Cardiac fibroblast (primary cell): Measurements from ENCODE around the gene NAXD.

Experiments used
- DNase-seq, 2 donors: peaks; one replicate each; pipeline versions ENCODE4 v3.0.0 to v3.0.0-alpha.2; 2010; ENCODE audit warnings: low read depth in 2 of 2
- H3K4me3 ChIP-seq, 2 donors: replicated peaks in 1 of 2; 1 replicate in 1 of 2; 2 replicates in 1 of 2; pipeline ENCODE4 v1.5.1; 2011; ENCODE audit warnings: low read depth in 2 of 2, low read length in 2 of 2, mild to moderate bottlenecking in 2 of 2, moderate library complexity in 1 of 2
- TF ChIP-seq, protein P1 (sequence below): IDR thresholded peaks from one replicate; pipeline ENCODE4 v1.5.1; 2011; ENCODE audit warnings: low read depth, mild to moderate bottlenecking, low read length, inconsistent platforms

Gene NAXD

DNA sequence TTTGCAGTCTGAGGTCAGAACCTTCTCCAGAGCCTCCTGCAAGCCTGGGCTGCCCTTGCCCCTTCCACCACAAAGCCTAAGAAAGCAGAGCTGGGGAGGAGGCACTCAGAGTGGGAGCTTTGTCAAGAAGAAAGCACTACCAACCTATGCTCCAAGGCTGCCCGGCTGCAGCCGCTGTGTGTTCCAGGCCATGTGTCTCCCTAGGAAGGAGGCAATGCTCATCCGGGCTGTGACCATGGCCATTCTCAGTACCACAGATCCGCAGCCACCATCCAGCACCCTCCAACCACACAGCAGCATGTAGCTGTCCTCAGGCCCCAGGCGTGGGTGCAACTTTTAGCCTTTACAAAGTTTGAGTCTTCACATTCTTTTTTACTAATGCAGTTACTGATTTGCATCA lies 68.6 kb downstream of the NAXD start:
- H3K4me3 ChIP-seq = no peak overlapping the region
- TF ChIP-seq, protein P1, sequence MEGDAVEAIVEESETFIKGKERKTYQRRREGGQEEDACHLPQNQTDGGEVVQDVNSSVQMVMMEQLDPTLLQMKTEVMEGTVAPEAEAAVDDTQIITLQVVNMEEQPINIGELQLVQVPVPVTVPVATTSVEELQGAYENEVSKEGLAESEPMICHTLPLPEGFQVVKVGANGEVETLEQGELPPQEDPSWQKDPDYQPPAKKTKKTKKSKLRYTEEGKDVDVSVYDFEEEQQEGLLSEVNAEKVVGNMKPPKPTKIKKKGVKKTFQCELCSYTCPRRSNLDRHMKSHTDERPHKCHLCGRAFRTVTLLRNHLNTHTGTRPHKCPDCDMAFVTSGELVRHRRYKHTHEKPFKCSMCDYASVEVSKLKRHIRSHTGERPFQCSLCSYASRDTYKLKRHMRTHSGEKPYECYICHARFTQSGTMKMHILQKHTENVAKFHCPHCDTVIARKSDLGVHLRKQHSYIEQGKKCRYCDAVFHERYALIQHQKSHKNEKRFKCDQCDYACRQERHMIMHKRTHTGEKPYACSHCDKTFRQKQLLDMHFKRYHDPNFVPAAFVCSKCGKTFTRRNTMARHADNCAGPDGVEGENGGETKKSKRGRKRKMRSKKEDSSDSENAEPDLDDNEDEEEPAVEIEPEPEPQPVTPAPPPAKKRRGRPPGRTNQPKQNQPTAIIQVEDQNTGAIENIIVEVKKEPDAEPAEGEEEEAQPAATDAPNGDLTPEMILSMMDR = no peak
- DNase-seq = no peak

DNA sequence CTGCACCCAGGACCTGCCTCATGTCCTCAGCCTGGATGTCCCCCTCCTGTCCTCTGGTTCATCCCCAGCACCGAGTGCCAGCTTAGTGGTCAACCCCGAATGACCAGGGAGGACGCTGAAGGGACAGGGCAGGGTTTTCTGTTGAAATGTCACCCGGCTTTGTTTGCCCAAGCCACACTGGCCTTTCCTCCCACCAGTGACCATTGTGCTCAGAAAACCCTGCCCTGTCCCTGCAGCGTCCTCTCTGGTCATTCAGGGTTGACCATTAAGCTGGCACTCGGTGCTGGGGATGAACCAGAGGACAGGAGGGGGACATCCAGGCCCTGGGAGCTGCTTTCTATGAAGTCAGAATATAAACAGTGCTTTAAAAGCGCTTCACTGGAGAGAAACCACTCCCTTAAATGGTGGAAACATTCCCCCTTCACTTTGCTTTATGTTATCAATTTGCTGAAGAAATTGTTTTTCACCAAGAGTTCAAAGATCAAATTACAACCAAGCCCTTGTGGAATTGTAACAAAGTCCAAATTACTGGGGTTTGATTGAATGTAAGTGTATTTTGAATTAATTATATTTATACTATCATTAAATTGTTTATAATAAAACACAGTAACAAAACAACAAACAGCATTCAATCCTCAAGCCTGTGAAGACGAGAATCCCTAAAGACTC lies 69.2 kb downstream of the NAXD start:
- TF ChIP-seq, protein P1 = no peak
- DNase-seq = no peak
- H3K4me3 ChIP-seq = no peak overlapping the region

DNA sequence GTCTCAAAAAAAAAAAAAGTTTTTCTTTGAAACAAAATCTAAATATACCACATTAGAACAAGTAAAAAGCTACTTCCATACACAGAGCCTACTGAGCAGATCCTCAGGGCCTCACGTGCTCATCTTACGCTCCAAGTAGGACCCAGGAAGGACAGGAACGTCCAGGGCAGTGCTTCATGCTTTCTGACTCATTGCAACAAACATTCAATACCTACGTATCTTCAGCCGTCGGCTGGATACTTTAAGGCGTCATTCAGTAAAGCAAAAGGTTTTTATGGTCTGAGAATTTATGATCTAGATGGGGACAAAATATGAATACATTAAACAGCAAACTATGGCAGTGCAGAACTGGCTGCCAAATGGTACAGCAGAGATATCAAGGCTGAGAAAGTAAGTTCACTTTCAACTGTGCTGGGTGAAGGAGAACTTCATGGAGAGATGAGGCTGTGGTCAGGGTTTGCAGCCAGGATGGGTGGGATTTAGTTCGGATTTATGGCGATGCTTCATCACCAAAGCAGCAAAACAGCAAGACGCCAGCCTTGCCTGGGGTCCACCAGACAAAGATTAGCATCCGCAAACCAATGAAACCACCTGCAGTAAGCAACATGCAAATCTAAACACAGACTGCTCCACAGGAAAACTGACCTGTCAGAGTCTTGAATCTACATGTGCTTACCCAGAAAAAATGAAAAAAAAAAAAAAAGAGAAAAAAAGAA lies 70.1 kb downstream of the NAXD start:
- no peak for DNase-seq
- H3K4me3 ChIP-seq = no peak overlapping the region
- TF ChIP-seq, protein P1 = no peak

DNA sequence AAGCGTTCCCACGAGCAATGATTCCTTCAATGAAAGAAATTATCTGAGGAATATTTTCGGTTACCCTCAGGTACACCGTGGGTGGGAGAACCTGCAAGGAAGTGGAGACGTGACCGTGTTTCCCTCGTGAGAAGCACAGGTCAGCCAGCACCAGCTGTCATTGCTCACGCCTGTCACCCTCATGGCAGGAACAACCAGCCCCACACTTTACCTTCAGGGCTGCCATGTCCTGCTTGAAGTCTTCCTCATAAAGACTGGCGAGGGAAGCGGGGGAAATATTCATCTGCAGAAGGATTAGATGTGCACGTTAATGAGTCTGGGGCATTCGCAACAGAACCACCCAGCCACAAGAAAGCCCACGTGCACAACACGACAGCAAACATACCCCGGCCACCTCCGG lies 72.4 kb downstream of the NAXD start:
- no peak overlapping the region for H3K4me3 ChIP-seq
- TF ChIP-seq, protein P1 = no peak

DNA sequence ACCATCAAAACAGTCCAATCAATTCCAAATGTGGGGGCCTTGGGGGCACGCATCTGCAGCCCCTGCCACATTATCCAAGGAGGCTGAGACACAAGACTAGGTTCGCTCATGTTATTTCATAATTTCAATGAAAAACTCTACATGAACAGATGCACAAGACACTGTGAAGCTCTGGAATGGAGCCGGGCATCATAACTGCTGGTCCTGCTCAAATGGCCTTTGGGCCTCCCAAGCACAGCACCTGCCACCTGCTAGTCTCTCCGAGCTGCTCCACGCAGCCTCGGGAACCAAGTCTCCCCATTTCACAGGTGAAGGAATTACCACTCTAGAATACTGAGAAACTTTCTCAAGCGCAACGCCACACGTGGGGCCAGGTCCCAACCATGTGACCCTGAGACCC lies 73.7 kb downstream of the NAXD start:
- TF ChIP-seq, protein P1 = no peak
- no peak for DNase-seq
- H3K4me3 ChIP-seq = no peak overlapping the region

More for the DNA sequence above, 72.4 kb downstream of the NAXD start:
- no peak for DNase-seq
